ENCODE data around the gene CTPS2. TPM values are rescaled to one million over a fixed set of nuclear protein-coding genes. Genes with fewer than 3 reads are reported as not detected.

CTPS2 gene
- total RNA-seq, 1 experiment from 2014 or later = 9.6 TPM

DNA sequence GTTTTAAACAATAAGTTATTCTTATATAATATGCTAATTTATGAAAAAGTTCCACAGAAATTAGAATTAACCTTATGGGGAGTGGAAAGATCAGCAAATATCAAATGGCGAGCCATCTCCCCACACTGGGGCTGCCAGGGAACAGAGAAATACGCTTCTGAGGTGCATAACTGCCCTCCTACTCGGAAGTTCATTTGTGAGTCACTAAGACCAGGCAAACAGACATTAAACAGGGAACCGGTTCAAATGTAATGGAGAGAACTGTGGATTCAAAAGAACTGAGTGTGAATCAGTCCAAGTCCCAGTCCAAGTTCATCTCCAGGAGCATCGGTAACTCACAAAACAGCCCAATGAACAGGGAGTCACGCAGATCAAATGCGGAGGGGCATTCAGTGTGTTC, 73.9 kb downstream of the CTPS2 start (continued):
- TF ChIP-seq, protein P1, sequence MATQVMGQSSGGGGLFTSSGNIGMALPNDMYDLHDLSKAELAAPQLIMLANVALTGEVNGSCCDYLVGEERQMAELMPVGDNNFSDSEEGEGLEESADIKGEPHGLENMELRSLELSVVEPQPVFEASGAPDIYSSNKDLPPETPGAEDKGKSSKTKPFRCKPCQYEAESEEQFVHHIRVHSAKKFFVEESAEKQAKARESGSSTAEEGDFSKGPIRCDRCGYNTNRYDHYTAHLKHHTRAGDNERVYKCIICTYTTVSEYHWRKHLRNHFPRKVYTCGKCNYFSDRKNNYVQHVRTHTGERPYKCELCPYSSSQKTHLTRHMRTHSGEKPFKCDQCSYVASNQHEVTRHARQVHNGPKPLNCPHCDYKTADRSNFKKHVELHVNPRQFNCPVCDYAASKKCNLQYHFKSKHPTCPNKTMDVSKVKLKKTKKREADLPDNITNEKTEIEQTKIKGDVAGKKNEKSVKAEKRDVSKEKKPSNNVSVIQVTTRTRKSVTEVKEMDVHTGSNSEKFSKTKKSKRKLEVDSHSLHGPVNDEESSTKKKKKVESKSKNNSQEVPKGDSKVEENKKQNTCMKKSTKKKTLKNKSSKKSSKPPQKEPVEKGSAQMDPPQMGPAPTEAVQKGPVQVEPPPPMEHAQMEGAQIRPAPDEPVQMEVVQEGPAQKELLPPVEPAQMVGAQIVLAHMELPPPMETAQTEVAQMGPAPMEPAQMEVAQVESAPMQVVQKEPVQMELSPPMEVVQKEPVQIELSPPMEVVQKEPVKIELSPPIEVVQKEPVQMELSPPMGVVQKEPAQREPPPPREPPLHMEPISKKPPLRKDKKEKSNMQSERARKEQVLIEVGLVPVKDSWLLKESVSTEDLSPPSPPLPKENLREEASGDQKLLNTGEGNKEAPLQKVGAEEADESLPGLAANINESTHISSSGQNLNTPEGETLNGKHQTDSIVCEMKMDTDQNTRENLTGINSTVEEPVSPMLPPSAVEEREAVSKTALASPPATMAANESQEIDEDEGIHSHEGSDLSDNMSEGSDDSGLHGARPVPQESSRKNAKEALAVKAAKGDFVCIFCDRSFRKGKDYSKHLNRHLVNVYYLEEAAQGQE (IDR thresholded peaks at IDR 0.05; ENCODE audit: low read depth) = no peak
- no peak for TF ChIP-seq EGR1 (IDR thresholded peaks at IDR 0.05; ENCODE audit: low read depth)

DNA sequence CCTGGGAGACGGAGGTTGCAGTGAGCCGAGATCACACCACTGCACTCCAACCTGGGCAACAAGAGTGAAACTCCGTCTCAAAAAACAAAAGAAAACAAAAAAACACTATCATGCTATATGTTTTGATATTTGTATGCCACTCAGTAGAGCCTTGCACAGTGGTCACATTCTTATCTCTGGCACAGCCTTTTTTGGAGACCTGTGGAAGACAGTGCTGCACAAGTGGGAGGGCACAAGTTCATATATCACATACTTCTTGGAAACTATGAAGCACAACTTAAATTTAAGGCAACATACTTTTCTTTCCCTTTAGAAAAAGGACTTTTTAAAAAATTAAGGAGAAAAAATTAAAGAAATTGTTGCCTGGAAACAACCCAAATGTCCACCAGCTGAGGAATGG, 76.9 kb downstream of the CTPS2 start:
- H3K36me3 ChIP-seq (ENCODE audit: control insufficient read depth in 1 of 2, insufficient read depth in 2 of 2, low read length in 2 of 2) = no peaks in the 10 kb centered on the region
- no peaks in the 10 kb centered on the region for H3K27me3 ChIP-seq (ENCODE audit: insufficient read depth, low read length)
- ChIA-PET CTCF (no interaction called here), RAD21 (ENCODE audit: low non-redundant PET in 1 of 2, low total read pairs in 2 of 2, uncharacterized antibody in 2 of 2, unreplicated experiment in 2 of 2) (no interaction called here), POLR2A (no interaction called here)
- H2AFZ ChIP-seq (ENCODE audit: low read depth, low read length, poor library complexity, severe bottlenecking) = no peak overlapping the region
- DNase-seq (ENCODE audit: low read depth, low spot score) = no peak
- H4K20me1 ChIP-seq (ENCODE audit: insufficient read depth) = no peaks in the 10 kb centered on the region
- intact Hi-C loops (cut with micrococcal nuclease) = no loop called here
- H3K4me3 ChIP-seq (replicated peaks in 1 of 2; ENCODE audit: low read depth in 1 of 2, low read length in 2 of 2) = no peak overlapping the region
- no peaks in the 10 kb centered on the region for H3K9me2 ChIP-seq (ENCODE audit: insufficient read depth)
- H3K27ac ChIP-seq (ENCODE audit: low read depth, low read length) = no peak overlapping the region
- H3K79me2 ChIP-seq (ENCODE audit: insufficient read depth, low read length) = no peaks in the 10 kb centered on the region
- ATAC-seq = no peak
- no peak overlapping the region for H3K9ac ChIP-seq (ENCODE audit: low read length)
- no peak overlapping the region for H3K4me2 ChIP-seq (ENCODE audit: low read length)
- no TSS peak for BruUV-seq (replicated peaks)
- H3K9me3 ChIP-seq (ENCODE audit: control insufficient read depth in 1 of 2, insufficient read depth in 1 of 2, low read depth in 1 of 2, low read length in 2 of 2) = no peaks in the 10 kb centered on the region
- TF ChIP-seq TCF7L2 (IDR thresholded peaks at IDR 0.05; ENCODE audit: borderline replicate concordance, extremely low read depth, insufficient read depth, insufficient read length) (no peak), RAD21 (IDR thresholded peaks at IDR 0.05; ENCODE audit: low read depth) (no peak)
- TF ChIP-seq, protein P2, sequence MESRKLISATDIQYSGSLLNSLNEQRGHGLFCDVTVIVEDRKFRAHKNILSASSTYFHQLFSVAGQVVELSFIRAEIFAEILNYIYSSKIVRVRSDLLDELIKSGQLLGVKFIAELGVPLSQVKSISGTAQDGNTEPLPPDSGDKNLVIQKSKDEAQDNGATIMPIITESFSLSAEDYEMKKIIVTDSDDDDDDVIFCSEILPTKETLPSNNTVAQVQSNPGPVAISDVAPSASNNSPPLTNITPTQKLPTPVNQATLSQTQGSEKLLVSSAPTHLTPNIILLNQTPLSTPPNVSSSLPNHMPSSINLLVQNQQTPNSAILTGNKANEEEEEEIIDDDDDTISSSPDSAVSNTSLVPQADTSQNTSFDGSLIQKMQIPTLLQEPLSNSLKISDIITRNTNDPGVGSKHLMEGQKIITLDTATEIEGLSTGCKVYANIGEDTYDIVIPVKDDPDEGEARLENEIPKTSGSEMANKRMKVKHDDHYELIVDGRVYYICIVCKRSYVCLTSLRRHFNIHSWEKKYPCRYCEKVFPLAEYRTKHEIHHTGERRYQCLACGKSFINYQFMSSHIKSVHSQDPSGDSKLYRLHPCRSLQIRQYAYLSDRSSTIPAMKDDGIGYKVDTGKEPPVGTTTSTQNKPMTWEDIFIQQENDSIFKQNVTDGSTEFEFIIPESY (IDR thresholded peaks at IDR 0.05; ENCODE audit: extremely low read depth, insufficient replicate concordance, low read length) = no peak
- no peaks in the 10 kb centered on the region for H3K4me1 ChIP-seq (ENCODE audit: control insufficient read depth in 1 of 2, insufficient read depth in 2 of 2, low read length in 2 of 2)

All from HCT116 (cell line).